AML-193 (cell line): ENCODE measurements around the gene MRPL33.

Experiments
- DNase-seq, 2 experiments: peaks; one replicate each; lab custom pipeline; 2025; lab: John Stamatoyannopoulos, UW

Gene MRPL33

GRCh38 chr2:27808418-27808817 lies 36.9 kb downstream of the MRPL33 start:
- DNase-seq, result no peak

- DNase-seq, result no peak
Observed at GRCh38 chr2:27808984-27809383, 37.5 kb downstream of the MRPL33 start.

GRCh38 chr2:27809761-27810241 lies 38.3 kb downstream of the MRPL33 start:
- DNase-seq, result peak; percentile 89 to 93

GRCh38 chr2:27810455-27810854 lies 38.9 kb downstream of the MRPL33 start:
- no peak for DNase-seq

DNA sequence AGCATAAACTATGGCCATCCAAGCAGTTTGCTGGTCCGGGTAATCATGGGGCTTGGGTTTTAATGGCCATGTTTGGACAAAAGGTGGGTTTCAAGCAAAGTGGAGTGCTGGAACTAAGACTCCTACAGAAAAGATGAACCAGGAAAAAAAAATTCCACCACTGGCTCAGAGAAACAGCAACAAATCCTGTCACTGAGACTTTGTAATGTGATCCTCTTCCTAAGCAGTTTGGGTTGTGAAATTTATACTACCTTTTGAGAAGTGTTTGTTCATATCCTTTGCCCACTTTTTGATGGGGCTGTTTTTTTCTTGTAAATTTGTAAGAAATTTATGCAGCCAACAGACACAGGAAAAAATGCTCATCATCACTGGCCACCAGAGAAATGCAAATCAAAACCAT lies 40.2 kb downstream of the MRPL33 start:
- DNase-seq, result no peak

- no peak for DNase-seq
Observed at GRCh38 chr2:27814758-27815157, 43.2 kb downstream of the MRPL33 start.

DNA sequence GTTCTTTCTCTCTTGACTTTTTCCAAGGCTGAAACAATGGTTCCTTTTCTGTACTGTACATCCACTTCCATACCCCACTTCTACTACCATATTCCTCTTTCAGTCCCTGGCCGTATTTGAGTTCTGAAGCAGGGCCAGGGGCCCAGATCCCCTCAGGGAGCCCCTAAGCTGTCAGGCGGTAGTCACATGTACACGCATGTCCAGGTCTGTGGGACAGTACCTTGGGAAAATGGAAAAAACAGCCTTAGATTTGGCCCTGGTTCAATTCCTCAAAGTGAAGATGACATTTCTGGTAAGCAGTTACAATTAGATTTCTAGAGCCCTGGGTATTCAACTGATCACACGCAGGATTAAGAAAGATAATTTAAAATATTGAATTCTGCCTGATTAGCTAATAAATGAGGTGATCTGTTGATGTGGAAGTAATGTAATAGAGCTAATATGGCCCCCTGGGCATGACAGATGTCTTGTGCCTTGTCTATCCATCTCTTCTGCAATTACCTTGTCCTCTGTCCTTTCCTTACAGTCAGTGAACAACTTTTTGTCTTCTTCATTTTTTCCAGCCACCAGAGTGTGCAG lies 44.4 kb downstream of the MRPL33 start:
- DNase-seq, result no peak

DNA sequence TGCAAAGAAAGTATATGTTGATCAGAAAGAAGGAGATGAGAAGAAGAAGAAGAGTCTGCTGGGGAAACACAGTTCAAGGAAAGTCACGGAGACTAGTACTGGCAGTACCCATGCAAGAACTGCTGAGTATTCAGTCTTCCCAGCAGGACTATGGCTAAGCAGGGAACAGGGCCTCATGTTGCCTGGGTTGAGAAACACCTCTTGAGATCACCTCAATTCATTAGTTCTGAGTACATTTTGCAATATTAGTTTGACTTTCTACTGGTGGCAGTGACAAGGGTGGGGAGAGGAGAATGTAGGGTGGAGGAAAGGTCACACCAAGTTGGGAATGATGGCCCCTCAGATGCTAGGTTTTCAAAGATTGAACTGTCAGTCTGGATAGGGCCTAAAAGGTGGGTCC lies 50.5 kb downstream of the MRPL33 start:
- DNase-seq, result no peak

DNA sequence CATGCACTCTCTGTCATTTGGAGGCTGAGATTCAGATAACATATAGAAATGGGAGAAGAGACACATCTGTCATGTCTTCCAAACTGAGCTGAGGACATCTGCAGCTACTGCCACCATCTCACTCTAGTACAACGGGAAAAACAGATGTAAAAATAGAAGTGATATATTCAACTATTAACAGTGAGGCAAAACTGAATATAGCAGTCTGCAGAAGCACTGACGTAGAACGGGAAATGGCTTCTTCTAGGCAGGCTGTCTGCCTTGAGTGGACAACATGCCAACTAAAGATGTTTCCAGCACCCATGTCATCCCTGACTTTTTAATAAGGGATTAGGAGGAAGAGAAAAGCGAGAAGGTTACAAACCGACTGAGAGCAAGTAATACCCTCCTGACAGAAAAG lies 51.6 kb downstream of the MRPL33 start:
- no peak for DNase-seq

DNA sequence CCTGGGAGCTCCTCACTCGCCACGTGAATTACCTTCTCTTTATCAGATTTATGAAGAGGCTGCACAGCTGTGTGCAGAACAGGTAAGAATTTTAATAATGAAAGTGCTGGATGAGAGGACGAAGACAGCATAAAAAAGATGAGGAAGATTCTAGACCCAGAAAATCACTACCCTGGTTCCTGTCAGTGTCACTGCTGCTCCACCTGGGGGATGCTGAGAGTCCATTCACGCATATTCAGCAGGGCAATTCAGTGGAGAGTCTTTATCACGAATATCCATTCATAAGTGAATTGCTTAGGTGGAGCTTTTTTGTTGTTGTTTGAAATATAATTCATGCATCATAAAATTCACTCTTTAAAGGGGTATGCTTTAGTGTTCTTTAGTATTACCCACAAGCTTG lies 52.0 kb downstream of the MRPL33 start:
- no peak for DNase-seq

DNA sequence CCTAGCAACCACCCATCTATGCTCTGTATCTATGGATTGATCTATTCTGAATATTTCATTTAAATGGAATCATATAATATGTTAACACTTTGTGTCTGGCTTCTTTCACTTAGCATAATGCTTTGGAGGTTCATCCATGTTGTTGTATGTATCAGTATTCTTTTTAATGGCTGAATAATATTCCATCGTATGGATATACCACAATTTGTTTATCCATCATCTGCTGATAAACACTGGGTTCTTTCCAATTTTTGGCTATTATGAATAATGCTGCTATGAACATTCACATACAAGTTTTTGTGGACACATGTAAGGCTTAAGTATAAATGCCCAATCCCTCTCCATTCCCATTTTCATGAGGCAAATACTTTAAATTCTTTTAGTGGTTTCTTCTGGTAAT lies 52.9 kb downstream of the MRPL33 start:
- DNase-seq, result no peak

DNA sequence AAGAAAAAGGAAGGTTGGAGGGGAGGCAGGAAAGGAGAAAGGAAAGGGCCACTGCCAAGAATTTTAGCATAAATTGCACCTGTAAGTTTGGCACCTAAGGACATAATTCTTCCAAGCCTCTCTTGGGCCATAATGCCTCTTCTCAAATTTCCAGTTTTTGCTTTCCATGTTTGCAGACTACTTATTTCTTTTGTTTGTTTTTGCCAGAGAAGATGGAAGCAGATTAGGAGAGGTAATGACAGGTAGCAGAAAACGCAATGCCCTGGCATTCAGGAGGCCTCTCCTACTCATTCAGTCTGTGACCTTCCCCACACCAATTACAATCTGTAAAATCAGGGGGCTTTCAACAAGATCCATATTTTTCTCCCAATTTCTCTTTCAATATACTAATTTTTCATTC lies 56.8 kb downstream of the MRPL33 start:
- DNase-seq, result no peak
